Neural cell (in vitro differentiated cells): ENCODE measurements around the gene TYW1B.
"Not testable (repeated sequence)": the region's sequence is repeated elsewhere in the genome, so short reads cannot be mapped to it uniquely, and the experiment has no call there.

ENCODE experiments used
- EP300 ChIP-seq: fragments of 450-650 bp; conservative IDR thresholded peaks from 2 replicates; pipeline ENCODE4 v1.6.1; 2014; ENCODE audit warnings: antibody characterized with exemption, mild to moderate bottlenecking, moderate library complexity; ENCODE audit not compliant: poor library complexity, severe bottlenecking
- EZH2 ChIP-seq: fragments of 200-600, 300-800 bp; shearing (Covaris generic), sonication (generic); IDR thresholded peaks from 2 replicates; pipeline ENCODE4 v1.6.1; 2014; ENCODE audit warnings: antibody characterized with exemption, low read length, borderline replicate concordance, mild to moderate bottlenecking; ENCODE audit not compliant: insufficient read depth, poor library complexity, severe bottlenecking
- RAD21 ChIP-seq: fragments of 450-650 bp; conservative IDR thresholded peaks from 2 replicates; pipeline ENCODE4 v1.6.1; 2014; ENCODE audit warnings: antibody characterized with exemption, mild to moderate bottlenecking, moderate library complexity
- TF ChIP-seq, protein P1 (sequence below): fragments of 450-650 bp; IDR thresholded peaks from 2 replicates; pipeline ENCODE4 v1.5.1; 2014; ENCODE audit warnings: antibody characterized with exemption, mild to moderate bottlenecking, moderate library complexity; ENCODE audit not compliant: poor library complexity, severe bottlenecking
- TF ChIP-seq, protein P2 (sequence below): IDR thresholded peaks from 2 replicates; pipeline ENCODE4 v1.6.1; 2012; ENCODE audit warnings: borderline replicate concordance

DNA sequence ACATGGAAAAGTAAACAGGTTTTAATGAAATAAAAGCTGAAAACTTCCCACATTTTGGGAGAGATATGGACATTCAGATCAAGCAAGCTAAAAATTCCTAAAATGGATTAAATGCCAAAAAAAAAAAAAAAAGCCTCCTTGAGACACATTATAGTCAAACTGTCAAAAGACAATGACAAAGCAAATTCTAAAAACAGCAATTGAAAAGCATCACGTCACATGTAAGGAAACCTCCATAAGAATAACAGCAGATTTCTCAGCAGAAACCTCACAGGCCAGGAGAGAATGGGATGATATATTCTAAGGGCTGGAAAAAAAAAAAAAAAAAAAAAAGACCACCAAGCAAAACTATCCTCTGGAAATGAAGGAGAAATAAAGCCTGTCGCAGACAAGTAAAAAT lies 97.2 kb downstream of the TYW1B start:
- TF ChIP-seq RAD21, EP300, EZH2: not testable (repeated sequence)
- TF ChIP-seq, protein P1, sequence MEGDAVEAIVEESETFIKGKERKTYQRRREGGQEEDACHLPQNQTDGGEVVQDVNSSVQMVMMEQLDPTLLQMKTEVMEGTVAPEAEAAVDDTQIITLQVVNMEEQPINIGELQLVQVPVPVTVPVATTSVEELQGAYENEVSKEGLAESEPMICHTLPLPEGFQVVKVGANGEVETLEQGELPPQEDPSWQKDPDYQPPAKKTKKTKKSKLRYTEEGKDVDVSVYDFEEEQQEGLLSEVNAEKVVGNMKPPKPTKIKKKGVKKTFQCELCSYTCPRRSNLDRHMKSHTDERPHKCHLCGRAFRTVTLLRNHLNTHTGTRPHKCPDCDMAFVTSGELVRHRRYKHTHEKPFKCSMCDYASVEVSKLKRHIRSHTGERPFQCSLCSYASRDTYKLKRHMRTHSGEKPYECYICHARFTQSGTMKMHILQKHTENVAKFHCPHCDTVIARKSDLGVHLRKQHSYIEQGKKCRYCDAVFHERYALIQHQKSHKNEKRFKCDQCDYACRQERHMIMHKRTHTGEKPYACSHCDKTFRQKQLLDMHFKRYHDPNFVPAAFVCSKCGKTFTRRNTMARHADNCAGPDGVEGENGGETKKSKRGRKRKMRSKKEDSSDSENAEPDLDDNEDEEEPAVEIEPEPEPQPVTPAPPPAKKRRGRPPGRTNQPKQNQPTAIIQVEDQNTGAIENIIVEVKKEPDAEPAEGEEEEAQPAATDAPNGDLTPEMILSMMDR: not testable (repeated sequence)
- TF ChIP-seq, protein P2, sequence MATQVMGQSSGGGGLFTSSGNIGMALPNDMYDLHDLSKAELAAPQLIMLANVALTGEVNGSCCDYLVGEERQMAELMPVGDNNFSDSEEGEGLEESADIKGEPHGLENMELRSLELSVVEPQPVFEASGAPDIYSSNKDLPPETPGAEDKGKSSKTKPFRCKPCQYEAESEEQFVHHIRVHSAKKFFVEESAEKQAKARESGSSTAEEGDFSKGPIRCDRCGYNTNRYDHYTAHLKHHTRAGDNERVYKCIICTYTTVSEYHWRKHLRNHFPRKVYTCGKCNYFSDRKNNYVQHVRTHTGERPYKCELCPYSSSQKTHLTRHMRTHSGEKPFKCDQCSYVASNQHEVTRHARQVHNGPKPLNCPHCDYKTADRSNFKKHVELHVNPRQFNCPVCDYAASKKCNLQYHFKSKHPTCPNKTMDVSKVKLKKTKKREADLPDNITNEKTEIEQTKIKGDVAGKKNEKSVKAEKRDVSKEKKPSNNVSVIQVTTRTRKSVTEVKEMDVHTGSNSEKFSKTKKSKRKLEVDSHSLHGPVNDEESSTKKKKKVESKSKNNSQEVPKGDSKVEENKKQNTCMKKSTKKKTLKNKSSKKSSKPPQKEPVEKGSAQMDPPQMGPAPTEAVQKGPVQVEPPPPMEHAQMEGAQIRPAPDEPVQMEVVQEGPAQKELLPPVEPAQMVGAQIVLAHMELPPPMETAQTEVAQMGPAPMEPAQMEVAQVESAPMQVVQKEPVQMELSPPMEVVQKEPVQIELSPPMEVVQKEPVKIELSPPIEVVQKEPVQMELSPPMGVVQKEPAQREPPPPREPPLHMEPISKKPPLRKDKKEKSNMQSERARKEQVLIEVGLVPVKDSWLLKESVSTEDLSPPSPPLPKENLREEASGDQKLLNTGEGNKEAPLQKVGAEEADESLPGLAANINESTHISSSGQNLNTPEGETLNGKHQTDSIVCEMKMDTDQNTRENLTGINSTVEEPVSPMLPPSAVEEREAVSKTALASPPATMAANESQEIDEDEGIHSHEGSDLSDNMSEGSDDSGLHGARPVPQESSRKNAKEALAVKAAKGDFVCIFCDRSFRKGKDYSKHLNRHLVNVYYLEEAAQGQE: not testable (repeated sequence)
